DOHH2 (cell line): ENCODE data around the gene XRCC5.

Experiments
- EZH2phosphoT487 ChIP-seq: fragments of 200-600 bp; sonication (generic); IDR thresholded peaks from 2 replicates; pipeline ENCODE4 v1.6.1; 2017; ENCODE audit warnings: borderline replicate concordance, mild to moderate bottlenecking, antibody characterized with exemption, low read length, moderate library complexity, mixed read lengths
- TF ChIP-seq, protein P1 (sequence below): fragments of 200-600 bp; sonication (generic); IDR thresholded peaks from one replicate; pipeline ENCODE4 v1.5.1; 2014; ENCODE audit warnings: antibody characterized with exemption, mild to moderate bottlenecking, low read depth, low read length; ENCODE audit not compliant: poor library complexity, severe bottlenecking

DNA sequence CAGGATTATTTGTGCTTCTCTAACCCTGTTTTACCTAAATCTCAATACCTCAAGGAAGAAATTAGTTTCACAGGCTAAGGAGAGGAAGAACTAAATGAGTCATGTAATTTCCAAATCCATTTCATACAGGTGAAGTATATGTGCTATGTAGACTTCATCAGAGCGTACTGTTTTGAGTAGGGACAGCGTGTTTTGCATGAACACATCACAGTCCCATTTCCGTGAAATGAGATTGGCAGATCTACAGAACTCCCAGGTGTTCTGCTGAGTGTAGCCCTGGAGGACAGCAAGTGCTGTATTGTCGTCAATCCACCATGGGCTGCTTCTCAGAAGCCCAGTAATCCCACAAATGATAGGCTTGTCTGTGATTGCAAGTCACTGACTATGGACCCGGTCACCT, 97.7 kb downstream of the XRCC5 start:
- TF ChIP-seq EZH2phosphoT487 = no peak
- TF ChIP-seq, protein P1, sequence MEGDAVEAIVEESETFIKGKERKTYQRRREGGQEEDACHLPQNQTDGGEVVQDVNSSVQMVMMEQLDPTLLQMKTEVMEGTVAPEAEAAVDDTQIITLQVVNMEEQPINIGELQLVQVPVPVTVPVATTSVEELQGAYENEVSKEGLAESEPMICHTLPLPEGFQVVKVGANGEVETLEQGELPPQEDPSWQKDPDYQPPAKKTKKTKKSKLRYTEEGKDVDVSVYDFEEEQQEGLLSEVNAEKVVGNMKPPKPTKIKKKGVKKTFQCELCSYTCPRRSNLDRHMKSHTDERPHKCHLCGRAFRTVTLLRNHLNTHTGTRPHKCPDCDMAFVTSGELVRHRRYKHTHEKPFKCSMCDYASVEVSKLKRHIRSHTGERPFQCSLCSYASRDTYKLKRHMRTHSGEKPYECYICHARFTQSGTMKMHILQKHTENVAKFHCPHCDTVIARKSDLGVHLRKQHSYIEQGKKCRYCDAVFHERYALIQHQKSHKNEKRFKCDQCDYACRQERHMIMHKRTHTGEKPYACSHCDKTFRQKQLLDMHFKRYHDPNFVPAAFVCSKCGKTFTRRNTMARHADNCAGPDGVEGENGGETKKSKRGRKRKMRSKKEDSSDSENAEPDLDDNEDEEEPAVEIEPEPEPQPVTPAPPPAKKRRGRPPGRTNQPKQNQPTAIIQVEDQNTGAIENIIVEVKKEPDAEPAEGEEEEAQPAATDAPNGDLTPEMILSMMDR = no peak
